SK-N-SH (cell line): ENCODE measurements around the gene COL9A3. TPM values are rescaled to one million over a fixed set of nuclear protein-coding genes. Genes with fewer than 3 reads are reported as not detected.
A peak's percentile ranks its signal among the peaks of the same experiment; 100 is the strongest.

ENCODE experiments used
- CTCF ChIA-PET: fragments of 300-600, 350-600 bp; formaldehyde crosslinking; extraction: SDS; loops from one replicate; lab custom pipeline; 2021; lab: Yijun Ruan, JAX
- POLR2A ChIA-PET: fragments of 350-600 bp; sonication (Branson Sonifier 250); formaldehyde crosslinking; extraction: SDS; loops from one replicate; lab custom pipeline; 2020; ENCODE audit warnings: antibody characterized with exemption, inconsistent platforms; lab: Yijun Ruan, JAX
- DNase-seq: peaks from one replicate; pipeline ENCODE4 v3.0.0; 2012
- H2AFZ ChIP-seq: fragments of 200-600 bp; sonication (generic); 2 replicates; pipeline ENCODE4 v1.8.1; 2016; ENCODE audit warnings: antibody characterized with exemption, mild to moderate bottlenecking, low read depth
- H3F3A ChIP-seq: fragments of 200-600 bp; sonication (generic); replicated peaks from 2 replicates; pipeline ENCODE3; 2016; ENCODE audit warnings: antibody characterized with exemption, mild to moderate bottlenecking; ENCODE audit not compliant: insufficient read depth
- H3K27ac ChIP-seq, 2 experiments: fragments of 200-500 bp in 1 of 2; fragments of 200-600 bp in 1 of 2; sonication (Bioruptor generic) in 1 of 2; sonication (generic), shearing (Covaris generic) in 1 of 2; 2 replicates each; pipeline versions ENCODE4 v1.5.1 to v1.6.1; 2014 to 2016; ENCODE audit warnings: low read depth in 2 of 2, inconsistent platforms in 1 of 2, low read length in 1 of 2, mild to moderate bottlenecking in 1 of 2, mixed read lengths in 1 of 2
- H3K27me3 ChIP-seq: fragments of 200-600 bp; sonication (generic), shearing (Covaris generic); 2 replicates; pipeline ENCODE4 v1.6.1; 2016; ENCODE audit warnings: mixed run types; ENCODE audit not compliant: insufficient read depth
- H3K36me3 ChIP-seq, 2 experiments: fragments of 200-500 bp in 1 of 2; fragments of 200-600 bp in 1 of 2; sonication (Bioruptor generic) in 1 of 2; sonication (generic) in 1 of 2; replicated peaks in 1 of 2; 2 replicates each; pipeline versions ENCODE3 to v1.5.1; 2014 to 2016; ENCODE audit warnings: low read length in 1 of 2, mild to moderate bottlenecking in 1 of 2; ENCODE audit not compliant: insufficient read depth in 2 of 2, control insufficient read depth in 1 of 2
- H3K4me1 ChIP-seq, 2 experiments: fragments of 200-500 bp in 1 of 2; fragments of 200-600 bp in 1 of 2; sonication (Bioruptor generic) in 1 of 2; sonication (generic), shearing (Covaris generic) in 1 of 2; 2 replicates each; pipeline versions ENCODE4 v1.5.1 to v1.6.1; 2014 to 2016; ENCODE audit warnings: low read depth in 1 of 2, low read length in 1 of 2, mixed run types in 1 of 2; ENCODE audit not compliant: insufficient read depth in 2 of 2, control insufficient read depth in 1 of 2
- H3K4me2 ChIP-seq: fragments of 200-600 bp; sonication (generic), shearing (Covaris generic); 2 replicates; pipeline ENCODE4 v1.6.1; 2017; ENCODE audit warnings: mixed run types
- H3K4me3 ChIP-seq, 2 experiments: fragments of 200-500 bp in 1 of 2; fragments of 200-600 bp in 1 of 2; sonication (Bioruptor generic) in 1 of 2; sonication (generic), shearing (Covaris generic) in 1 of 2; 2 replicates each; pipeline versions ENCODE4 v1.5.1 to v1.8.1; 2014 to 2016; ENCODE audit warnings: low read depth in 2 of 2, inconsistent platforms in 1 of 2, low read length in 1 of 2, mild to moderate bottlenecking in 1 of 2, mixed read lengths in 1 of 2, moderate library complexity in 1 of 2
- H3K79me2 ChIP-seq: fragments of 200-600 bp; sonication (generic); 2 replicates; pipeline ENCODE4 v1.8.1; 2017; ENCODE audit warnings: mild to moderate bottlenecking; ENCODE audit not compliant: insufficient read depth
- H3K9ac ChIP-seq: fragments of 200-600 bp; sonication (generic); 2 replicates; pipeline ENCODE4 v1.6.1; 2017; ENCODE audit warnings: mixed run types
- H3K9me2 ChIP-seq: fragments of 200-600 bp; sonication (generic); 2 replicates; pipeline ENCODE4 v1.6.1; 2017; ENCODE audit warnings: mixed run types
- H3K9me3 ChIP-seq: fragments of 200-600 bp; sonication (generic); 2 replicates; pipeline ENCODE4 v1.6.1; 2017; ENCODE audit warnings: mixed run types, mild to moderate bottlenecking, moderate library complexity
- H4K20me1 ChIP-seq: fragments of 200-600 bp; sonication (generic); 2 replicates; pipeline ENCODE4 v1.6.1; 2017; ENCODE audit warnings: mild to moderate bottlenecking, mixed run types; ENCODE audit not compliant: insufficient read depth
- CHD2 ChIP-seq: fragments of 150-350 bp; IDR thresholded peaks from 2 replicates; pipeline ENCODE4 v1.6.1; 2018; ENCODE audit warnings: low read length; ENCODE audit not compliant: partially characterized antibody
- CTCF ChIP-seq: fragments of 200-600 bp; sonication (generic); IDR thresholded peaks from 2 replicates; pipeline ENCODE4 v1.6.1; 2017; ENCODE audit warnings: antibody characterized with exemption, mild to moderate bottlenecking, moderate library complexity
- EP300 ChIP-seq, 2 experiments: IDR thresholded peaks; 2 replicates each; pipeline versions ENCODE4 v1.4.0 to v1.6.1; 2012; ENCODE audit warnings: borderline replicate concordance in 1 of 2, low read depth in 1 of 2, low read length in 1 of 2
- EZH2phosphoT487 ChIP-seq: fragments of 200-600 bp; sonication (generic); IDR thresholded peaks from 2 replicates; pipeline ENCODE4 v1.6.1; 2017; ENCODE audit warnings: low read depth, mixed run types, mild to moderate bottlenecking, antibody characterized with exemption, moderate library complexity, borderline replicate concordance
- FOSL2 ChIP-seq: IDR thresholded peaks from 2 replicates; pipeline ENCODE4 v1.4.0; 2012; ENCODE audit warnings: low read depth, mild to moderate bottlenecking, moderate library complexity, borderline replicate concordance
- GATA2 ChIP-seq: sonication (generic); formaldehyde crosslinking; IDR thresholded peaks from 2 replicates; pipeline ENCODE4 v1.5.0; 2020; ENCODE audit warnings: mild to moderate bottlenecking, missing genetic modification reagents
- MAX ChIP-seq: IDR thresholded peaks from 2 replicates; pipeline ENCODE4 v1.4.0; 2012; ENCODE audit warnings: low read depth
- MXI1 ChIP-seq: IDR thresholded peaks from 2 replicates; pipeline ENCODE4 v1.6.1; 2012; ENCODE audit warnings: mild to moderate bottlenecking, low read depth, low read length, improper control_type of control experiment
- NRF1 ChIP-seq: IDR thresholded peaks from 2 replicates; pipeline ENCODE4 v1.6.1; 2012; ENCODE audit warnings: low read depth, mild to moderate bottlenecking, low read length
- POLR2AphosphoS5 ChIP-seq: IDR thresholded peaks from 2 replicates; pipeline ENCODE4 v1.6.1; 2012; ENCODE audit warnings: low read depth, low read length
- RAD21 ChIP-seq: IDR thresholded peaks from 2 replicates; pipeline ENCODE4 v1.6.1; 2012; ENCODE audit warnings: mild to moderate bottlenecking, low read length
- RCOR1 ChIP-seq: fragments of 150-350 bp; IDR thresholded peaks from 2 replicates; pipeline ENCODE4 v1.6.1; 2017; ENCODE audit warnings: antibody characterized with exemption, low read length
- RFX5 ChIP-seq: IDR thresholded peaks from 2 replicates; pipeline ENCODE4 v1.6.1; 2012; ENCODE audit warnings: mild to moderate bottlenecking, improper control_type of control experiment, low read length
- RXRA ChIP-seq: IDR thresholded peaks from 2 replicates; pipeline ENCODE4 v1.4.0; 2012; ENCODE audit warnings: low read depth, mild to moderate bottlenecking, borderline replicate concordance
- SMC3 ChIP-seq: IDR thresholded peaks from 2 replicates; pipeline ENCODE4 v1.6.1; 2012; ENCODE audit warnings: low read depth, low read length, improper control_type of control experiment
- TAF1 ChIP-seq: IDR thresholded peaks from 2 replicates; pipeline ENCODE4 v1.6.1; 2012; ENCODE audit warnings: low read depth, mild to moderate bottlenecking, low read length, moderate library complexity, borderline replicate concordance
- TCF12 ChIP-seq: IDR thresholded peaks from 2 replicates; pipeline ENCODE4 v1.4.0; 2012
- USF2 ChIP-seq: fragments of 150-350 bp; IDR thresholded peaks from 2 replicates; pipeline ENCODE4 v1.6.1; 2017; ENCODE audit warnings: antibody characterized with exemption, low read length, low read depth, borderline replicate concordance
- YY1 ChIP-seq: IDR thresholded peaks from 2 replicates; pipeline ENCODE4 v1.4.0; 2012; ENCODE audit warnings: low read depth, mild to moderate bottlenecking
- WGBS: methylation state at CpG from one replicate; pipeline ENCODE4 v1.1.6; 2017; ENCODE audit warnings: low lambda C conversion rate; 5-methylcytosine and 5-hydroxymethylcytosine counted together
- polyA plus RNA-seq, 3 experiments: library from polyadenylated mRNA; depleted of rRNA; stranded (reverse); fragments of >200 nt; gene quantifications; 2 replicates each; pipeline ENCODE4 v1.2.3, GENCODE V29; 2012
- TF ChIP-seq, protein P1 (sequence below): IDR thresholded peaks from 2 replicates; pipeline ENCODE4 v1.4.0; 2012; ENCODE audit warnings: low read depth, borderline replicate concordance
- TF ChIP-seq, protein P2 (sequence below): IDR thresholded peaks from 2 replicates; pipeline ENCODE4; 2012

Gene COL9A3
- polyA plus RNA-seq, 1 of the 3 experiments (the other 2 are of a cell fraction) = 2.5 TPM

DNA sequence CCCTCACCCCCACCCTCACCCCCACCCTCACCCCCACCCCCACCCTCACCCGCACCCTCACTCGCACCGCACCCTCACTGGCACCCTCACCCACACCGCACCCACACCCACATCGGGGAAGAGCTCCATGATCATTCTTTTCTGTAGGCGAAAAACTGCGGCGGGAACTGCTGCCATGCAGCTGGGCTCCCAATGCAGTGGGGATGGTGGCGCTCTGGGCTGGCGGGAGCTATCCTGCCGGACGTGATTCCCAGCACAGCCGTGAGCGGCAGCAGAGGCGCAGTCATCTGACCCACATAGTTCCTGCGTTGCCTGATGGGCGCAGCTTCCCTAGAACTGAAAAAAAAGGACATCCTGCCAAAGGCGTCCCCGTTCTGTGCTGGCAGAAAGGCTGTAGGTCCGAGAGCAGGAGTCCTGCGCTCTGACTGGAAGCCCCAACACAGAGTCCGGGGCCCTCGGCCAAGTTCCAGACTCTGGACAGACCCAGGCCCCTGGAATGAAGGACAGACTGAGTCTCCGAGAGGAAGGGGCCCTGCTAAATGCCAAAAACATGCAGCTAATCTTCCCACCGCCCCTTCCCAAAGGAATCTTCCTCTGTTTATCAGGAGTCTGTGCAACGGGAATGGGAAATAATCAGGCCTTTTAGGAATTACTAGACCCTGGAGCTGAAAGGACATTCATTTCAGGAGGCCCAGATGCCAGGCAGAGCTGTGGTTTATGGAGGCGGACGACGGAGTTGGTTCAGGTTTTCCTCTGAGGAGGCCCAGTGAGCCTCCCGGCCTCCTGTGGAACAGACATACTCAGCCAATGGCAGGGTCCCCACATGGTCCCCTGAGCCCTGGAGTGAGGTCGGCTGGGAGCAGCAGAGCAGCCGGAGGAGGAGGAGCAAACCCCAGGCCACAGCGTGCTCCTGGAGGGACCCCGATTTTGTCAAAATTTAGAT is 58.8 kb downstream of the COL9A3 start:
- WGBS = 25% methylated on average over 34 of the region's 34 CpGs
- CTCF ChIA-PET = interaction anchor here (0.8 to 7.4 kb wide), 28 partner anchors 9 to 139 kb away, joined by 3 to 86 read pairs (median 5); partner anchors contain the start of genes BHLHE23 and TCFL5
- Histone ChIP-seq H3K9ac (peak overlapping the region; percentile 69), H3K4me2 (peak overlapping the region; percentile 72), H3F3A (peaks cover 31% of the 10 kb centered on the region), H3K27ac (peak overlapping the region; percentile 82 to 93), H2AFZ (peak overlapping the region; percentile 96), H3K9me2 (no peaks in the 10 kb centered on the region), H3K36me3 (peaks cover 5 to 13% of the 10 kb centered on the region in 2 experiments), H3K79me2 (no peaks in the 10 kb centered on the region), H4K20me1 (no peaks in the 10 kb centered on the region), H3K9me3 (no peaks in the 10 kb centered on the region), H3K4me1 (peaks cover 4 to 19% of the 10 kb centered on the region in 2 experiments; a peak in 3 of 4 replicates), H3K4me3 (peak overlapping the region in 1 of 2 experiments; percentile 31; a peak in 3 of 4 replicates), H3K27me3 (no peaks in the 10 kb centered on the region)
- peak; percentile 93 for DNase-seq
- POLR2A ChIA-PET = interaction anchor here (0.6 to 1.7 kb wide), 7 partner anchors 9 to 646 kb away, joined by 3 to 14 read pairs (median 4); partner anchors contain the start of gene TCFL5
- TF ChIP-seq SMC3 (peak; percentile 34; the same call in 1 of the 2 replicates), RFX5 (no peak), EP300 (IDR thresholded peaks at IDR 0.05; ENCODE audit: borderline replicate concordance in 1 of 2, low read depth in 1 of 2, low read length in 1 of 2) (peak in 1 of 2 experiments; percentile 26; a peak in 2 of 4 replicates), GATA2 (CRISPR knock-in tag) (no peak), CTCF (peak; percentile 58), YY1 (no peak), EZH2phosphoT487 (no peak), POLR2AphosphoS5 (peak; percentile 60; the same call in 1 of the 2 replicates), MAX (peak; percentile 64), FOSL2 (no peak), RXRA (no peak), RCOR1 (peak; percentile 78), USF2 (peak; percentile 44; the same call in 1 of the 2 replicates), CHD2 (peak; percentile 91), NRF1 (peak; percentile 38; the same call in 1 of the 2 replicates), TAF1 (peak; percentile 68; the same call in 1 of the 2 replicates), TCF12 (no peak), RAD21 (peak; percentile 59), MXI1 (peak; percentile 83)
- TF ChIP-seq, protein P1, sequence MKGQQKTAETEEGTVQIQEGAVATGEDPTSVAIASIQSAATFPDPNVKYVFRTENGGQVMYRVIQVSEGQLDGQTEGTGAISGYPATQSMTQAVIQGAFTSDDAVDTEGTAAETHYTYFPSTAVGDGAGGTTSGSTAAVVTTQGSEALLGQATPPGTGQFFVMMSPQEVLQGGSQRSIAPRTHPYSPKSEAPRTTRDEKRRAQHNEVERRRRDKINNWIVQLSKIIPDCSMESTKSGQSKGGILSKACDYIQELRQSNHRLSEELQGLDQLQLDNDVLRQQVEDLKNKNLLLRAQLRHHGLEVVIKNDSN = peak; percentile 84; the same call in 1 of the 2 replicates
- TF ChIP-seq, protein P2, sequence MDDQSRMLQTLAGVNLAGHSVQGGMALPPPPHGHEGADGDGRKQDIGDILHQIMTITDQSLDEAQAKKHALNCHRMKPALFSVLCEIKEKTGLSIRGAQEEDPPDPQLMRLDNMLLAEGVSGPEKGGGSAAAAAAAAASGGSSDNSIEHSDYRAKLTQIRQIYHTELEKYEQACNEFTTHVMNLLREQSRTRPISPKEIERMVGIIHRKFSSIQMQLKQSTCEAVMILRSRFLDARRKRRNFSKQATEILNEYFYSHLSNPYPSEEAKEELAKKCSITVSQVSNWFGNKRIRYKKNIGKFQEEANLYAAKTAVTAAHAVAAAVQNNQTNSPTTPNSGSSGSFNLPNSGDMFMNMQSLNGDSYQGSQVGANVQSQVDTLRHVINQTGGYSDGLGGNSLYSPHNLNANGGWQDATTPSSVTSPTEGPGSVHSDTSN = 0 out of 2 replicates have a peak, but pooled peaks have one; percentile 27
